ENCODE measurements around the gene SH3BGRL2. TPM values are rescaled to one million over a fixed set of nuclear protein-coding genes. Genes with fewer than 3 reads are reported as not detected.

SH3BGRL2 gene
- total RNA-seq, 2 donors from 2014 or later, result 26.8 to 93.3 TPM

DNA sequence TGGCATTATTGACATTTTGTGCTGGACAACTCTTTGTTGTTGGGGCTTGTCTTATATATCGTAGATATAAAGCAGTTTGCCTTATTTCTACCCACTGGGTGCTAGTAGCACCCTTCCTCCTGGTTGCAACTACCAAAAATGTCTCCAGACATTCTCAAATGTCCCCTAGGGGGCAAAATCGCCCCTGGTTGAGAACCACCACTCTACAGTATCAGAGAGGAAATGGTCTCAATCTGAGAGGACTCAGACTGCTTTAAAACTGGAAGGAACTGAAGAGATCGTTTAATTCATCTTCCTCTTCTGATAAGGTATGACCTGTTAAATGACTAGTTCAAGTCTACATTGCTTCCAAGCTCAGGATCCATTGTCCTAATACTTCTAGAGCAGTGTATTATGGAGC is 14.9 kb downstream of the SH3BGRL2 start:
- 57% methylated on average over 3 of the region's 3 CpGs for WGBS

GRCh38 chr6:79646561-79646960 is 15.4 kb downstream of the SH3BGRL2 start:
- H3K4me1 ChIP-seq (replicated peaks), result no peaks in the 10 kb centered on the region
- DNase-seq (ENCODE audit: low spot score), result no peak
- H3K36me3 ChIP-seq, result no peaks in the 10 kb centered on the region
- H3K27me3 ChIP-seq (replicated peaks; ENCODE audit: insufficient read depth), result no peaks in the 10 kb centered on the region
- H3K4me3 ChIP-seq, result no peak overlapping the region
- H3K9me3 ChIP-seq, result no peaks in the 10 kb centered on the region
- intact Hi-C loops (cut with DNase I), result no loop called here
- no peak overlapping the region for H3K27ac ChIP-seq
- no peak for TF ChIP-seq CTCF (IDR thresholded peaks at IDR 0.05)
- TF ChIP-seq POLR2AphosphoS5 (IDR thresholded peaks at IDR 0.05), result no peak
- TF ChIP-seq POLR2A (IDR thresholded peaks at IDR 0.05), result no peak

More for the DNA sequence above, 14.9 kb downstream of the SH3BGRL2 start:
- Histone ChIP-seq H3K9me3 (no peaks in the 10 kb centered on the region), H3K36me3 (no peaks in the 10 kb centered on the region), H3K4me1 (replicated peaks) (no peaks in the 10 kb centered on the region), H3K27me3 (replicated peaks; ENCODE audit: insufficient read depth) (no peaks in the 10 kb centered on the region), H3K4me3 (no peak overlapping the region), H3K27ac (no peak overlapping the region)
- DNase-seq (ENCODE audit: low spot score), result no peak
- no peak for TF ChIP-seq CTCF (IDR thresholded peaks at IDR 0.05)
- no peak for TF ChIP-seq POLR2A (IDR thresholded peaks at IDR 0.05)
- no peak for TF ChIP-seq POLR2AphosphoS5 (IDR thresholded peaks at IDR 0.05)
- intact Hi-C loops (cut with DNase I), result no loop called here

DNA sequence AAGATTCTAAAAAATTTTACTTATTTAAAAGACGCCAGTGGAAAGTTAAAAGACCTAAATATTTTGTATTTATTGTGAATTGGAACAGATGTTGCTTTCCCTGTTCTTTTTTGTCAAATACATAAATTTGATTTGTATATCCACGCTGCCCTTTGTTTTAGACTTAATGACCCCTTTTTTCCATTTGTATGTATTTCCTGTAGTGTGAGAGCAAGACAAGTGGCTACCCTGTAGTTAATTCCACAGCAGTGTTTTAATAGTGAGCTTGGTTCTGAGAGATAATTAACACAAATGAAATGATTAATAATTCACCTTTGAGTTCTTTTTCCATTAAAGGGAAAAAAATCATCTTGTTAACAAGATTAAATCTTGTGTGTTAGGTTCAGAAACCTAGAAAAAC is 16.6 kb downstream of the SH3BGRL2 start:
- H3K4me1 ChIP-seq (replicated peaks), result no peaks in the 10 kb centered on the region

DNA sequence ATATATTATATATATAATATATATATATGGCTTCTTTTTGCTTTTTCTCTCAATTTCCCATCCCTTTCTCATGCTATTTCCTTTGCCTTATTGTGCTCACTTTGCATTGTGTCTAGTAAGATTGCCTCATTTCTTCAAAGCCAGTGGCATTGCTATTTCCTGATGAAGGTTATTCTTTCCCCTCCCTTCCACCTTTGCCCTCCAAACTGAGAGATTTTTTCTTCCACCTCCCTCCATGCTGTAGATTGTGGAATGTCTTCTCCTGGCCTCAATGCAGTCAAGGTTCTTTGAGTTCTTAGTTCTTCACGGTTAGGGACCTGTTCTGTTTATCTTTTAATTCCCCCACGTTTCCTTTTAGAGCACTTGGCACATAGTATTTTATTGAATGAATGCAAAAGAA is 17.2 kb downstream of the SH3BGRL2 start:
- no peak overlapping the region for H3K27ac ChIP-seq
- WGBS, result 24% methylated on average over 2 of the region's 2 CpGs
- DNase-seq (ENCODE audit: low spot score), result no peak
- no peaks in the 10 kb centered on the region for H3K36me3 ChIP-seq
- intact Hi-C loops (cut with DNase I), result no loop called here
- H3K4me1 ChIP-seq (replicated peaks), result no peaks in the 10 kb centered on the region
- no peaks in the 10 kb centered on the region for H3K9me3 ChIP-seq
- TF ChIP-seq POLR2AphosphoS5 (IDR thresholded peaks at IDR 0.05) (no peak), POLR2A (IDR thresholded peaks at IDR 0.05) (no peak), CTCF (IDR thresholded peaks at IDR 0.05) (no peak)
- H3K27me3 ChIP-seq (replicated peaks; ENCODE audit: insufficient read depth), result no peaks in the 10 kb centered on the region
- no peak overlapping the region for H3K4me3 ChIP-seq

More for the DNA sequence above, 16.6 kb downstream of the SH3BGRL2 start:
- H3K9me3 ChIP-seq, result no peaks in the 10 kb centered on the region
- H3K36me3 ChIP-seq, result no peaks in the 10 kb centered on the region
- no peak overlapping the region for H3K4me3 ChIP-seq
- no peak for TF ChIP-seq POLR2A (IDR thresholded peaks at IDR 0.05)
- no peak for TF ChIP-seq POLR2AphosphoS5 (IDR thresholded peaks at IDR 0.05)
- TF ChIP-seq CTCF (IDR thresholded peaks at IDR 0.05), result no peak
- no peaks in the 10 kb centered on the region for H3K27me3 ChIP-seq (replicated peaks; ENCODE audit: insufficient read depth)
- no peak overlapping the region for H3K27ac ChIP-seq
- 90% methylated on average over 2 of the region's 2 CpGs for WGBS
- intact Hi-C loops (cut with DNase I), result no loop called here
- DNase-seq (ENCODE audit: low spot score), result no peak

- H3K36me3 ChIP-seq, result no peaks in the 10 kb centered on the region
- TF ChIP-seq POLR2AphosphoS5 (IDR thresholded peaks at IDR 0.05), result no peak
- TF ChIP-seq CTCF (IDR thresholded peaks at IDR 0.05), result no peak
- no peak for TF ChIP-seq POLR2A (IDR thresholded peaks at IDR 0.05)
- no peaks in the 10 kb centered on the region for H3K27me3 ChIP-seq (replicated peaks; ENCODE audit: insufficient read depth)
- no peak overlapping the region for H3K27ac ChIP-seq
- no peak for DNase-seq (ENCODE audit: low spot score)
- intact Hi-C loops (cut with DNase I), result no loop called here
- H3K4me3 ChIP-seq, result no peak overlapping the region
- H3K9me3 ChIP-seq, result no peaks in the 10 kb centered on the region
- no peaks in the 10 kb centered on the region for H3K4me1 ChIP-seq (replicated peaks)
Observed at GRCh38 chr6:79649016-79649415, 17.9 kb downstream of the SH3BGRL2 start.

Data from prostate gland (tissue), 2 donors.